Islet of Langerhans (tissue), 1 donor: ENCODE results near the gene FAM186B.
"Not testable (repeated sequence)": the region's sequence is repeated elsewhere in the genome, so short reads cannot be mapped to it uniquely, and the experiment has no call there.

Source experiments
- FAIRE-seq: peaks from one replicate; lab custom pipeline; 2011; peaks lifted over from hg19 to GRCh38; lab: Jason Lieb, UNC

Gene FAM186B

DNA sequence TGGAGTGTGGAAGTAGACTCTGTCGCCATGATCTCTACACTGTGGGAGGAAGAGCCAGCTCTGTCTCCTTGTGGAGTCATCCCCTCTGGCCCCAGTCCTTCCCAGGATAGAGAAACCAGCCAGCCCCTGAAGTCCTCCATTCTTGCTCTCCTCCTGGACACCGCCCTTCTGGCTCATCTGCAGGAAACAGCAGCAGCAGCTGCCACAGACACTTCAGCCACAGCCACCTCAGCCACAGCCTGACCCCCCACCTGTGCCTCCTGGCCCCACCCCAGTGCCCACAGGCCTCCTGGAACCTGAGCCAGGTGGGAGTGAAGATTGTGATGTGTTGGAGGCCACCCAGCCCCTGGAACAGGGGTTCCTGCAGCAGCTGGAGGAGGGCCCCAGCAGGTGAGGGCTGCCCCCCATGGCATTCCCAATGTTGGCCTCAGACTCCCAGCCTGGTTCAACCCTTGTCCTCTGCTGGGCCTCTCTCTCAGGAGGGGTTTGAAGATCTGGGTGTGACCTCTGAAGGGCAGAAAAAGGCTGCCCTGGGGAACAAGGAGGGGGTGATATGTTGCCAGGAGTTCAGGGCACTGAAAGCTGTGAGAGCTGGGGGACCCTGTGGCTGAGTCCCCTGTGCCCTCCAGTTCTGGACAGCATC lies 28.4 kb upstream of the FAM186B start:
- no peak for FAIRE-seq

DNA sequence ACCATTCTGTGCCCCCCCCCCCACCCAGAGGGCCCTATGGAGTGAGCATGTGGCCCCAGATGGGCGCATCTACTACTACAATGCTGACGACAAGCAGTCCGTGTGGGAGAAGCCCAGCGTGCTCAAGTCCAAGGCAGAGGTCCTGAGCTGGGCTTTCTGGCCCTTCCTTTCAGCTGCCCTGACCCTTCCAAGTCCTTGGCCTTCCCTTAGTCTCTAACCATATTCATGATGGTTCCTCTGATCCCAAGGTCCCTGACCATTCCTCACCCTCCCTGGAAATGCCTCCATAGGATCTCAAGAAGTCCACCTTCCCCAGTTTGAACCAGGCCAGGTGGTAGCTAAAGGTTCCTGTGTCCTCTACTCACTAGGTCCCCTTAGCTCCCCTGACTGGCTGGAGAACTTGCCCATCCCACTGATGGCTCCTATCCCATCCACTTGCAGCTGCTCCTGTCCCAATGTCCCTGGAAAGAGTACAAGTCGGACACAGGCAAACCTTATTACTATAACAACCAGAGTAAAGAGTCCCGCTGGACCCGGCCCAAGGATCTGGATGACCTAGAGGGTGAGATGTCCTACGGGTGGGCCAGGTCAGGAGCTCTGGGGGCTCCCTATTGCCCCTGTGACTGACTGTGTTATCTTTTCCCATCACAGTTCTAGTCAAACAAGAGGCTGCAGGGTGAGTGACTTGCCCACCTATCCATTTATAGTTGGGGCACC lies 27.7 kb upstream of the FAM186B start:
- no peak for FAIRE-seq

DNA sequence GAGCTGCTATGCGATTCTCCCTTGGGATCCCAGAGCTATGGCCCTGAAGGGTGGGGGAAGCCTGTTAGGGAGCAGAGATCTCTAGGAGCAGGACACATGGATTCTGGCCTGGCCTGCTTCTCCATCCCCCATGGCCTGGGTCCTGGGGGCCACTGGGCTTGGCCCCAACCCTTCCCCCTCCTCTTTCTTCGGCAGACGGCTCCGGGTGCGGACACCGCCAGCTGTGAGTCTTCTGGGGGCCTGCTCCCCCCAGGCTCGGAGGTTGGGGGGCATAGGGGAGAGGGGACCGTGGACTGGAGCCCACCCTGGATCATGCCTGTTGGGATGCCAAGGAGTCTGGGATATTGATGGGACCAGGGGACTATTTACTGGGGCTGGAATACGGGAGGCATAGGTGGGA lies 27.0 kb upstream of the FAM186B start:
- FAIRE-seq, result no peak

DNA sequence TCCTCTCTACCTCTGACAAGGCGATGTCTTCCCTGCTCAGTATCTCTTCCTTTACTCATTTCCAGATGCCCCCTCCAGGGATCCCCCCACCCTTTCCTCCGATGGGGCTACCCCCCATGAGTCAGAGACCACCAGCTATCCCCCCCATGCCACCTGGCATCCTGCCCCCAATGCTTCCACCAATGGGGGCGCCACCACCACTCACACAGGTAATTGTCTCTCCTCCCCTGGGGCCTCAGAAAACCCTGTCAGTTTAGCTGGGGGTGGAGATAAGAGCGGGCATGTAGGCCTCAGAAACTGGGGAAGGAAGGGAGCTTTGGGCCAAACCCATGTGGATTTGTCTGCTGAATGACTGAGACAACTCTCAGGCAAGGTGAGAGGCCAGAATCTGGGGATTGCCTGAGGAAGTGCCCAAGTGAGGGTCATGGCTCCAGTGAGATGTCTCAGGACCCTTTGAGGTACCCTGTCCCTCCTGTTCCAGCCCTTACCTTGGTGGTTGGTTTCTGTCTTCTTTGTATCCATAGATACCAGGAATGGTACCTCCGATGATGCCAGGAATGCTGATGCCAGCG lies 26.0 kb upstream of the FAM186B start:
- FAIRE-seq, result no peak

GRCh38 chr12:49627752-49628360 lies 22.4 kb upstream of the FAM186B start:
- no peak for FAIRE-seq

- FAIRE-seq, result no peak
Observed at GRCh38 chr12:49626836-49627235, 21.4 kb upstream of the FAM186B start.

DNA sequence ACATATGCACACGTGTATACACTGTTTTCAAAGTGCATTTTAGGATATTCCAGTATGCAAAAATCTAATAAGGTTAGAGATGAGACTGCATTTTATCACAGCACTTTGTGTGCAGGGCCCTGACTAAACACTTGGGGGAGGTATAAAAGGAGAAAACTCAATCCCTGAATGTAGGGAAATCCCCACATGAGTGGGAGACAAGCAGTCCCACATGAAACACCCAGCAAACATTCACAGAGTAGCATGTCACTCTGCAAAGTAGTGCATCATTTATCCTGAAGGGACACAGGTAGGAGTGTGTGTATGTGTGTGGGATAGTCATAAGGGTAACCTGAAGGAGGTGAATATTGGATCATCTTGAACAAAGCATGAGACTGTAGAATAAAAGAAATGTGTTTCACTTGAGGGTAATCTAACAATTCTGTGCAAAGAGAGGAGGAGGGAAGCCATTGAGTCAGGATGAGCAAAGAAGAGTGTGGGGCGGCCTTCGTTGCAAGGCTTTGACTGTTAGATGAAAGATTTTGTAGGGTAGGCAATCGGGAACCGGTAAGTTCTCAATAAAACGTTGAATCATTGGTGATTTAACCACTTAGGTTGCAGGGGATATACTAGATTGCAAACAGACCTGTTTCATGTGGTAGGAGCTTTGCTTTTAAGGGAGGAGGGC lies 20.9 kb upstream of the FAM186B start:
- no peak for FAIRE-seq

DNA sequence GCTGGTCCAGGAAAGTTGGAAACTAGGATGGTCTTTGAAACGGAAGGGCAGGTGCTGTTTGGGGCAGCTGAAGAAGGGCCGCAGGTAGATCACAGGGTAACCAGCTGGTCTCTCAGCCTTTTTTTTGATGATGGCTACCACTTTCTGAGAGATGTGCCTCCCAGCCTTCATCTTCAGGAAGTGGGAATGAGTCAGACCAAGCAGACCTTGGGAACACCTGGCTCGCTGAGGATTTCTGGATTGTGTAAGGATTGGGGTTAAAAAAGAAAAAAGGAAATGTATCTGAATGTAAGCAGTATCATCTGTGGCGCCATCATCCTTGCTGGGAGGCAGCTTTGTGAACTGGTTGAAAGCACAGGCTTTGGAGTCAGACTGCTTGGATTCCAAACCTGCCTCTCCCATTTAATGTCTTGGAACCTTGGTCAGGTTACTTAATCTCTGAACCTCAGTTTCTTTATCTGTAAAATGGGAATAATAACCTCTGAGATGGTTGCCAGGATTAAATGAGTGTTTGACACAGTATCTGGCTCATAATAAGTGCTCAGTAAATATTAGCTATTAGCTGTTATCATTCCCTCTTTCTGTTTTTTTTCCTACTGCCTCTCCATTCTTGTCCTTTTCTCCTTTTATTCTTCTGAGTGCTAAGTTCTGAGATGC lies 19.6 kb upstream of the FAM186B start:
- FAIRE-seq, result no peak

GRCh38 chr12:49623142-49623904 lies 17.9 kb upstream of the FAM186B start, which contains the start of gene PRPF40B:
Gene PRPF40B (plus strand): TSS chr12:49623561. CDS start chr12:49623591, 30 bp downstream.
- no peak for FAIRE-seq

- no peak for FAIRE-seq
Observed at GRCh38 chr12:49622501-49623141, 17.2 kb upstream of the FAM186B start.

- FAIRE-seq, result no peak
Observed at GRCh38 chr12:49621651-49622500, 16.4 kb upstream of the FAM186B start.

DNA sequence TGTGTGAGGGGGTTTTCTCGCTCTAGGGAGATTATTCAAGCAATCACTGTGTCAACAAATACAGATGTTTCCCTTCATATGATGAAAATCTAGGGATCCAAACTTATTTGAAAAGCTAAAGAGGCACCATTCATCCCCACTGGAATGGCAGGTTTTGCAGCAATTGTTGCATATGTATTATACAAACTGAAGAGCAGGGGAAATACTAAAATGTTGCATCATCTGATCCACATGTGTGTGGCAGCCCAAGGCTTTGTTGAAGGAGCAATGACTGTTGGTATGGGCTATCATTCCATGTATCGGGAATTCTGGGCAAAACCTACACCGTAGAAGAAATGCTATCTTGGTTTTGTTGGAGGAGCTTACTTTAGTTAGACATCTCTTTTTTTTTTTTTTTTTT lies 13.8 kb upstream of the FAM186B start:
- no peak for FAIRE-seq

DNA sequence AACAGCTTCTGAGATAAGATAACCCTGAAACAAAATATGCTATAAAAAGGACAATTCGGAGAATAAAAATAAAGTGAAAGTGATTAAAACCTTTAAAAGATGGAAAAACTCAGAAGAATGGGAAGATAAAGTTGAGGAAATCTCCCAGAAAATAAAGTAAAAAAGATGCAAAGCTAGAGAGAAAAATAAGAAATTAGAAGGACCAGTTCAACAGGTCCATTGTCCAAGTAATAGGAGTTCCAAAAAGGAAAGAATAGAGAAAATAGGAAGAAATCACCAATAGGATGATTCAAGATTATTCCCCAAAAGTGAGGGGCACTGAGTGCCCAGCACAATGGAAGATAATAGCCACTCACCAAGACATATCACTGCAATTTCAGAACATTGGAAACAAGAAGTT lies 13.1 kb upstream of the FAM186B start:
- no peak for FAIRE-seq

DNA sequence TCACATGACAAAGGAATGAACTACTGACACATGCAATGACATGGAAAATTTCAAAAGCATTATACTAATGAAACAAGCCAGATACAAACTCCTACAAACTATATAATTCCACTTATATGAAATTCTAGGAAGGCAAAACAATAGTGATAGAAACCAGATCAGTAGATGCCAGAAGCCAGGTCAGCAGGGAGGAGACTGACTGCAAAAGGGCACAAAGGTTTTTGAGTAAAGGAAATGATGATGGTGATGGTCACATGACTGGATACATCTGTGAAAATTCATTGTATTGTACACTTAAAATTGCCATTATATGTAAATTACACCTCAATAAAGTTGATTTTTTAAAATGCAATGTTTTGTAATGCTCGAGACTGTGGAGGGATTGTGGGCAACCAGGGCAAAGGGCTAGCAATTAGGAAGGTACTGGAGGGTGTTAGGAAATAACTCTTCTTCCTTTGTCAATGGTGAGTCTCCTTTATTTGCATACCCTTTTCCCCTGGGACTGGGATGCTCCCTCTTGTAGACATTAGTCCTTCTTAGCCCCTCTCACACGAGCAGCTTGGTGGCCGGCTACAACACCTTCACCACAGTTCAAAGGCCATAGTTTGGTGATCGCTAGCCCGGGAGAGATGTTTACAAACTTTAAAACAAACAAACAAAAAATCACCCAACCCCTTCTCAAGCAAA lies 11.2 kb upstream of the FAM186B start:
- no peak for FAIRE-seq

GRCh38 chr12:49615725-49616124 lies 10.3 kb upstream of the FAM186B start:
- FAIRE-seq, result no peak

GRCh38 chr12:49612210-49612609 lies 6.8 kb upstream of the FAM186B start:
- FAIRE-seq, result no peak

- FAIRE-seq, result not testable (repeated sequence)
Observed at GRCh38 chr12:49610785-49611184, 5.3 kb upstream of the FAM186B start.

GRCh38 chr12:49609875-49610154 lies 4.4 kb upstream of the FAM186B start:
- FAIRE-seq, result no peak

- FAIRE-seq, result no peak
Observed at GRCh38 chr12:49609059-49609874, 3.8 kb upstream of the FAM186B start.
